ENCODE data around the gene PYGO2.

Gene PYGO2

GRCh38 chr1:154974102-154974807 lies 12.7 kb upstream of the PYGO2 start, which contains the start of gene CKS1B:
Gene CKS1B (plus strand): TSS chr1:154974681. CDS start chr1:154974746, 65 bp downstream.
- H3K9me3 Mint-ChIP-seq: no peaks in the 10 kb centered on the region
- peaks cover 11% of the 10 kb centered on the region for H3K36me3 Mint-ChIP-seq
- peak; percentile 94 for ATAC-seq
- no peaks in the 10 kb centered on the region for H3K27me3 Mint-ChIP-seq
- no peak within 1 kb of the TSS for H3K4me3 Mint-ChIP-seq
- peaks cover 37% of the 10 kb centered on the region for H3K4me1 Mint-ChIP-seq
- no peak within 1 kb of the TSS for H3K27ac Mint-ChIP-seq

- Mint-ChIP-seq H3K36me3 (peaks cover 18% of the 10 kb centered on the region), H3K27ac (no peak overlapping the region), H3K4me1 (peaks cover 45% of the 10 kb centered on the region), H3K27me3 (no peaks in the 10 kb centered on the region), H3K4me3 (no peak overlapping the region), H3K9me3 (no peaks in the 10 kb centered on the region)
- peak; percentile 44 for ATAC-seq
Measured at GRCh38 chr1:154973344-154974101, 11.9 kb upstream of the PYGO2 start.

- Mint-ChIP-seq H3K4me3 (no peak overlapping the region), H3K27ac (peak overlapping the region; percentile 20), H3K27me3 (no peaks in the 10 kb centered on the region), H3K36me3 (peaks cover 26% of the 10 kb centered on the region), H3K4me1 (peaks cover 42% of the 10 kb centered on the region), H3K9me3 (no peaks in the 10 kb centered on the region)
- no peak for ATAC-seq
Measured at GRCh38 chr1:154972517-154973343, 11.1 kb upstream of the PYGO2 start.

GRCh38 chr1:154972213-154972516 lies 10.6 kb upstream of the PYGO2 start:
- Mint-ChIP-seq H3K9me3 (no peaks in the 10 kb centered on the region), H3K4me1 (peaks cover 37% of the 10 kb centered on the region), H3K27me3 (no peaks in the 10 kb centered on the region), H3K4me3 (no peak overlapping the region), H3K36me3 (peaks cover 30% of the 10 kb centered on the region), H3K27ac (peak overlapping the region; percentile 20)
- no peak for ATAC-seq

- no peaks in the 10 kb centered on the region for H3K9me3 Mint-ChIP-seq
- H3K36me3 Mint-ChIP-seq: peaks cover 33% of the 10 kb centered on the region
- peaks cover 37% of the 10 kb centered on the region for H3K4me1 Mint-ChIP-seq
- no peak for ATAC-seq
- H3K27me3 Mint-ChIP-seq: no peaks in the 10 kb centered on the region
- H3K27ac Mint-ChIP-seq: peak overlapping the region; percentile 82
- peak overlapping the region; percentile 5 for H3K4me3 Mint-ChIP-seq
Measured at GRCh38 chr1:154971341-154971998, 9.9 kb upstream of the PYGO2 start.

GRCh38 chr1:154970631-154971340 lies 9.2 kb upstream of the PYGO2 start, which contains the start of gene SHC1:
Gene SHC1 (minus strand): TSS chr1:154970747. CDS start chr1:154970526, 221 bp downstream.
- H3K9me3 Mint-ChIP-seq: no peaks in the 10 kb centered on the region
- no peak for ATAC-seq
- H3K27ac Mint-ChIP-seq: peak within 1 kb of the TSS; percentile 82
- H3K27me3 Mint-ChIP-seq: no peaks in the 10 kb centered on the region
- H3K36me3 Mint-ChIP-seq: peaks cover 35% of the 10 kb centered on the region
- H3K4me3 Mint-ChIP-seq: peak within 1 kb of the TSS; percentile 62
- peaks cover 37% of the 10 kb centered on the region for H3K4me1 Mint-ChIP-seq

GRCh38 chr1:154969860-154970452 lies 8.4 kb upstream of the PYGO2 start:
- no peaks in the 10 kb centered on the region for H3K27me3 Mint-ChIP-seq
- ATAC-seq: no peak
- H3K36me3 Mint-ChIP-seq: peaks cover 43% of the 10 kb centered on the region
- peaks cover 37% of the 10 kb centered on the region for H3K4me1 Mint-ChIP-seq
- peak overlapping the region; percentile 37 for H3K4me3 Mint-ChIP-seq
- peak overlapping the region; percentile 82 for H3K27ac Mint-ChIP-seq
- no peaks in the 10 kb centered on the region for H3K9me3 Mint-ChIP-seq

- no peak for ATAC-seq
- Mint-ChIP-seq H3K27me3 (no peaks in the 10 kb centered on the region), H3K9me3 (no peaks in the 10 kb centered on the region), H3K27ac (peak overlapping the region; percentile 82), H3K36me3 (peaks cover 43% of the 10 kb centered on the region), H3K4me1 (peaks cover 37% of the 10 kb centered on the region), H3K4me3 (peak overlapping the region; percentile 37)
Measured at GRCh38 chr1:154969246-154969645, 7.7 kb upstream of the PYGO2 start.

- H3K27ac Mint-ChIP-seq: peak overlapping the region; percentile 82
- peaks cover 47% of the 10 kb centered on the region for H3K36me3 Mint-ChIP-seq
- H3K9me3 Mint-ChIP-seq: no peaks in the 10 kb centered on the region
- peaks cover 42% of the 10 kb centered on the region for H3K4me1 Mint-ChIP-seq
- H3K27me3 Mint-ChIP-seq: no peaks in the 10 kb centered on the region
- no peak overlapping the region for H3K4me3 Mint-ChIP-seq
- no peak for ATAC-seq
Measured at GRCh38 chr1:154968731-154969130, 7.1 kb upstream of the PYGO2 start.

GRCh38 chr1:154967331-154967950 lies 5.9 kb upstream of the PYGO2 start:
- no peak for ATAC-seq
- Mint-ChIP-seq H3K27ac (peak overlapping the region; percentile 3), H3K36me3 (peaks cover 55% of the 10 kb centered on the region), H3K4me1 (peaks cover 48% of the 10 kb centered on the region), H3K4me3 (no peak overlapping the region), H3K27me3 (no peaks in the 10 kb centered on the region), H3K9me3 (no peaks in the 10 kb centered on the region)

- Mint-ChIP-seq H3K4me1 (peaks cover 40% of the 10 kb centered on the region), H3K27ac (no peak overlapping the region), H3K27me3 (no peaks in the 10 kb centered on the region), H3K4me3 (no peak overlapping the region), H3K36me3 (peaks cover 50% of the 10 kb centered on the region), H3K9me3 (no peaks in the 10 kb centered on the region)
- ATAC-seq: no peak
Measured at GRCh38 chr1:154966111-154966510, 4.5 kb upstream of the PYGO2 start.

GRCh38 chr1:154964359-154964758 lies 2.8 kb upstream of the PYGO2 start:
- Mint-ChIP-seq H3K27me3 (no peaks in the 10 kb centered on the region), H3K27ac (no peak overlapping the region), H3K4me3 (no peak overlapping the region), H3K36me3 (peaks cover 50% of the 10 kb centered on the region), H3K9me3 (no peaks in the 10 kb centered on the region), H3K4me1 (peaks cover 47% of the 10 kb centered on the region)
- ATAC-seq: no peak

- Mint-ChIP-seq H3K4me1 (peaks cover 44% of the 10 kb centered on the region), H3K4me3 (no peak overlapping the region), H3K27ac (peak overlapping the region; percentile 2), H3K36me3 (peaks cover 49% of the 10 kb centered on the region), H3K9me3 (no peaks in the 10 kb centered on the region), H3K27me3 (no peaks in the 10 kb centered on the region)
- no peak for ATAC-seq
Measured at GRCh38 chr1:154963643-154964042, 2.1 kb upstream of the PYGO2 start.

Data from stimulated activated memory B cell treated with anti-CD40 and anti-IgM and Interleukin-4, amounts not matched to agents 10 μg/mL and 1 μg/mL and 100 μg/mL, for 72 hours (primary cell).